K562 (cell line): Measurements from ENCODE around the gene OCA2. TPM values are rescaled to one million over a fixed set of nuclear protein-coding genes. Genes with fewer than 3 reads are reported as not detected.

ENCODE experiments used
- ATAC-seq: fragments of 200-7000 bp; cut with Tn5 transposase; 3 replicates; pipeline ENCODE4 v1.9.1; 2020; ENCODE audit warnings: moderate library complexity
- BruUV-seq: library from RNA; stranded (reverse); fragments of 400-500 nt; replicated peaks from 2 replicates; lab custom pipeline; 2021; lab: Mats Ljungman, UMichigan
- CTCF ChIA-PET: fragments of 300-600 bp; formaldehyde crosslinking; extraction: SDS; loops from one replicate; lab custom pipeline; 2021; ENCODE audit warnings: low intra/inter-chr PET ratio; lab: Yijun Ruan, JAX
- POLR2A ChIA-PET: fragments of 300-600, 350-650 bp; sonication (Branson Sonifier 250); formaldehyde crosslinking; extraction: SDS; loops from one replicate; lab custom pipeline; 2021; ENCODE audit warnings: antibody characterized with exemption, inconsistent platforms; lab: Yijun Ruan, JAX
- DNase-seq, 4 experiments: peaks; one replicate each; pipeline versions ENCODE4 v3.0.0 to v3.0.0-alpha.2; 2011 to 2018; ENCODE audit warnings: low spot score in 3 of 4, mixed read lengths in 3 of 4; ENCODE audit errors: extremely low read depth in 1 of 4
- FAIRE-seq: peaks from 2 replicates; lab custom pipeline; 2011; peaks lifted over from hg19 to GRCh38; lab: Jason Lieb, UNC
- H2AFZ ChIP-seq: 2 replicates; pipeline ENCODE4 v1.6.0; 2011; ENCODE audit warnings: low read depth, low read length, control low read depth, inconsistent platforms
- H3K27ac ChIP-seq: fragments of 200-600 bp; 3 replicates; pipeline ENCODE4 v1.8.0; 2011; ENCODE audit warnings: low read depth, mild to moderate bottlenecking, control low read depth, inconsistent platforms, low read length, moderate library complexity, mixed read lengths; ENCODE audit errors: extremely low read depth
- H3K27me3 ChIP-seq, 2 experiments: fragments of 300-600 bp in 1 of 2; 2 replicates in 1 of 2; 3 replicates in 1 of 2; pipeline versions ENCODE4 v1.6.0 to v1.8.0; 2011; ENCODE audit warnings: inconsistent platforms in 2 of 2, low read length in 2 of 2, mild to moderate bottlenecking in 1 of 2, mixed read lengths in 1 of 2, moderate library complexity in 1 of 2; ENCODE audit not compliant: control insufficient read depth in 2 of 2, insufficient read depth in 2 of 2
- H3K36me3 ChIP-seq: fragments of 300-600 bp; 3 replicates; pipeline ENCODE4 v1.8.0; 2011; ENCODE audit warnings: mild to moderate bottlenecking, low read length, inconsistent platforms; ENCODE audit not compliant: control insufficient read depth, insufficient read depth
- H3K4me1 ChIP-seq, 2 experiments: fragments of 200-600 bp in 1 of 2; replicated peaks in 1 of 2; 2 replicates in 1 of 2; 3 replicates in 1 of 2; pipeline versions ENCODE4 v1.5.1 to v1.8.0; 2011; ENCODE audit warnings: inconsistent platforms in 2 of 2, low read length in 2 of 2, mild to moderate bottlenecking in 1 of 2, mixed read lengths in 1 of 2, moderate library complexity in 1 of 2; ENCODE audit not compliant: control insufficient read depth in 2 of 2, insufficient read depth in 2 of 2
- H3K4me2 ChIP-seq: 2 replicates; pipeline ENCODE4 v1.6.1; 2011; ENCODE audit warnings: low read length, control low read depth, inconsistent platforms, mixed read lengths; ENCODE audit not compliant: insufficient read depth
- H3K4me3 ChIP-seq: fragments of 200-600 bp; sonication (generic), shearing (Covaris generic); 2 replicates; pipeline ENCODE4 v1.5.1; 2016; ENCODE audit warnings: control low read depth, inconsistent platforms
- H3K79me2 ChIP-seq: fragments of 200-600 bp; 3 replicates; pipeline ENCODE4 v1.8.0; 2011; ENCODE audit warnings: low read length, inconsistent platforms; ENCODE audit not compliant: control insufficient read depth, insufficient read depth
- H3K9ac ChIP-seq, 2 experiments: 2 replicates each; pipeline versions ENCODE4 v1.6.0 to v1.6.1; 2011; ENCODE audit warnings: low read depth in 2 of 2, low read length in 2 of 2, control low read depth in 1 of 2, inconsistent platforms in 1 of 2, mild to moderate bottlenecking in 1 of 2, mixed read lengths in 1 of 2; ENCODE audit not compliant: insufficient read depth in 1 of 2
- H3K9me1 ChIP-seq: one replicate; pipeline ENCODE4 v1.6.0; 2011; ENCODE audit warnings: inconsistent platforms, mild to moderate bottlenecking, low read length, moderate library complexity; ENCODE audit not compliant: control insufficient read depth, insufficient read depth
- H3K9me3 ChIP-seq: replicated peaks from 2 replicates; pipeline ENCODE4 v1.5.1; 2011; ENCODE audit warnings: low read depth, low read length, inconsistent platforms; ENCODE audit not compliant: control insufficient read depth, insufficient read depth
- H4K20me1 ChIP-seq: replicated peaks from 2 replicates; pipeline ENCODE4 v1.6.1; 2011; ENCODE audit warnings: low read length, inconsistent platforms, mixed read lengths; ENCODE audit not compliant: control insufficient read depth, insufficient read depth
- CBX2 ChIP-seq: fragments of 200-600 bp; sonication (generic); IDR thresholded peaks from one replicate; pipeline ENCODE4 v1.6.1; 2012; ENCODE audit warnings: mild to moderate bottlenecking, low read length, inconsistent platforms; ENCODE audit not compliant: insufficient read depth, poor library complexity, severe bottlenecking
- CBX3 ChIP-seq, 2 experiments: IDR thresholded peaks; 1 replicate in 1 of 2; 2 replicates in 1 of 2; pipeline ENCODE4 v1.6.1; 2012; ENCODE audit warnings: inconsistent platforms in 2 of 2, low read length in 2 of 2, borderline replicate concordance in 1 of 2, control low read depth in 1 of 2
- CREBBP ChIP-seq: IDR thresholded peaks from one replicate; pipeline ENCODE4 v1.6.1; 2012; ENCODE audit warnings: low read depth, mild to moderate bottlenecking, control low read depth, inconsistent platforms, low read length
- HDAC1 ChIP-seq, 2 experiments: fragments of 450-650 bp; IDR thresholded peaks; 2 replicates each; pipeline ENCODE4 v1.6.1; 2016 to 2017; ENCODE audit warnings: inconsistent platforms in 1 of 2, mild to moderate bottlenecking in 1 of 2, moderate library complexity in 1 of 2
- HEY1 ChIP-seq: fragments of 250-450 bp; sonication (Bioruptor Pico); IDR thresholded peaks from 2 replicates; pipeline ENCODE4 v1.5.0; 2020; ENCODE audit warnings: mild to moderate bottlenecking, moderate library complexity, borderline replicate concordance
- KDM2B ChIP-seq: fragments of 250-450 bp; sonication (Bioruptor Pico); IDR thresholded peaks from 2 replicates; pipeline ENCODE4 v1.8.0; 2021; ENCODE audit warnings: mild to moderate bottlenecking, moderate library complexity
- MCM3 ChIP-seq: fragments of 450-650 bp; IDR thresholded peaks from 2 replicates; pipeline ENCODE4 v1.6.1; 2016
- RCOR1 ChIP-seq, 2 experiments: IDR thresholded peaks; 2 replicates each; pipeline ENCODE4 v1.6.1; 2012; ENCODE audit warnings: low read depth in 2 of 2, low read length in 2 of 2, borderline replicate concordance in 1 of 2, improper control_type of control experiment in 1 of 2
- ZFP91 ChIP-seq: sonication (generic); formaldehyde crosslinking; IDR thresholded peaks from 2 replicates; pipeline ENCODE4 v1.8.0; 2022; ENCODE audit warnings: mild to moderate bottlenecking, missing genetic modification reagents
- WGBS: fragments of 100-300 bp; shearing (Covaris generic); methylation state at CpG from one replicate; pipeline ENCODE4 v1.1.6; 2016; ENCODE audit warnings: low coverage, mixed read lengths; ENCODE audit not compliant: insufficient coverage; ENCODE audit errors: missing lambda C conversion rate; 5-methylcytosine and 5-hydroxymethylcytosine counted together
- in situ Hi-C: fragments of 300-500 bp; cut with MboI; formaldehyde crosslinking; loops from 4 replicates; pipeline ENCODE4 v1.15.0; 2018; ENCODE audit warnings: inconsistent platforms, mixed read lengths
- intact Hi-C: fragments of 100-400 bp; cut with micrococcal nuclease; formaldehyde crosslinking; loops from 2 replicates; pipeline ENCODE4 v1.14.2; 2022
- polyA plus RNA-seq, 8 experiments: library from polyadenylated mRNA; depleted of rRNA in 4 of 8; stranded (reverse) in 5 of 8; unstranded in 3 of 8; fragments of >200 nt; fragmentation: Nextera tagmentation in 2 of 8; fragmentation: Illumina TruSeq in 1 of 8; extraction: Ambion mirVana in 2 of 8; extraction: Trizol in 1 of 8; gene quantifications; 2 replicates each; pipeline versions ENCODE4 v1.2.1 to v1.2.3, GENCODE V29; 2011 to 2014; ENCODE audit warnings: inconsistent platforms in 1 of 8, missing spikeins in 1 of 8
- total RNA-seq, 7 experiments: library from RNA; depleted of rRNA in 6 of 7; stranded (reverse); fragments of >200 nt in 6 of 7; fragmentation: Illumina TruSeq in 2 of 7; extraction: Trizol in 2 of 7; gene quantifications; 2 replicates each; pipeline versions ENCODE4 v1.2.1 to v1.2.3, GENCODE V29; 2011 to 2021; ENCODE audit warnings: low replicate concordance in 1 of 7

Gene OCA2
- total and polyA plus RNA-seq, 9 of the 15 experiments (the other 6 are each of a cell fraction or from before 2014, with no cell fraction given), result 0.07 to 0.59 (median 0.17) TPM; not detected in 1

GRCh38 chr15:27989838-27990237 is 109.3 kb downstream of the OCA2 start (continued):
- no peak for TF ChIP-seq KDM2B (CRISPR knock-in tag)

- TF ChIP-seq CBX2, result no peak
- TF ChIP-seq, all 486 proteins: peak for 0
- Histone ChIP-seq H3K9me1 (no peaks in the 10 kb centered on the region), H3K79me2 (no peaks in the 10 kb centered on the region), H3K9me3 (no peaks in the 10 kb centered on the region), H3K4me3 (no peak overlapping the region), H2AFZ (no peak overlapping the region), H3K36me3 (no peaks in the 10 kb centered on the region), H3K4me1 (no peaks in the 10 kb centered on the region), H3K27me3 (peaks cover 18 to 56% of the 10 kb centered on the region in 2 experiments; a peak in 4 of 5 replicates), H3K4me2 (no peak overlapping the region), H3K9ac (no peak overlapping the region), H3K27ac (no peak overlapping the region), H4K20me1 (no peaks in the 10 kb centered on the region)
- CTCF ChIA-PET, result no interaction called here
- no peak for ATAC-seq
- POLR2A ChIA-PET, result no interaction called here
- no peak for DNase-seq
- intact Hi-C loops (no loop called here), in situ Hi-C loops (no loop called here)
- BruUV-seq, result no TSS peak
- WGBS, result 2% methylated on average over 13 of the region's 13 CpGs
- no peak for FAIRE-seq
Measured at GRCh38 chr15:27989427-27989826, 109.7 kb downstream of the OCA2 start.

- H3K4me2 ChIP-seq, result no peak overlapping the region
- no peak overlapping the region for H3K4me3 ChIP-seq
- 4% methylated on average over 12 of the region's 13 CpGs for WGBS
- ChIA-PET CTCF (no interaction called here), POLR2A (no interaction called here)
- no peak overlapping the region for H2AFZ ChIP-seq
- no TSS peak for BruUV-seq
- no peak for FAIRE-seq
- no peaks in the 10 kb centered on the region for H3K4me1 ChIP-seq
- in situ Hi-C loops, result no loop called here
- H3K27me3 ChIP-seq, result peaks cover 13 to 52% of the 10 kb centered on the region in 2 experiments; a peak in 4 of 5 replicates
- DNase-seq, result no peak
- H3K79me2 ChIP-seq, result no peaks in the 10 kb centered on the region
- intact Hi-C loops, result no loop called here
- no peaks in the 10 kb centered on the region for H4K20me1 ChIP-seq
- H3K9me1 ChIP-seq, result no peaks in the 10 kb centered on the region
- no peak overlapping the region for H3K9ac ChIP-seq
- no peak overlapping the region for H3K27ac ChIP-seq
- no peaks in the 10 kb centered on the region for H3K9me3 ChIP-seq
- no peak; the same call in 2 of the 3 replicates for ATAC-seq
- H3K36me3 ChIP-seq, result no peaks in the 10 kb centered on the region
- TF ChIP-seq RCOR1 (IDR thresholded peaks at IDR 0.05; ENCODE audit: borderline replicate concordance in 1 of 2, low read depth in 2 of 2, low read length in 2 of 2), result no peak
- TF ChIP-seq HEY1 (CRISPR knock-in tag), result no peak
- TF ChIP-seq MCM3, result no peak
- TF ChIP-seq CBX3 (IDR thresholded peaks at IDR 0.05; ENCODE audit: borderline replicate concordance in 1 of 2, low read length in 2 of 2), result no peak
- TF ChIP-seq CREBBP, result no peak
- TF ChIP-seq ZFP91 (CRISPR knock-in tag), result no peak
- TF ChIP-seq HDAC1 (IDR thresholded peaks at IDR 0.05), result no peak
Measured at GRCh38 chr15:27985099-27985498, 114.0 kb downstream of the OCA2 start.
